Measurements from ENCODE around the gene EGFR.

EGFR gene

GRCh38 chr7:55190511-55191160, 171.8 kb downstream of the EGFR start:
- no peak for DNase-seq (ENCODE audit: low spot score)

GRCh38 chr7:55191161-55191925, 172.5 kb downstream of the EGFR start:
- DNase-seq (ENCODE audit: low spot score), result no peak

DNA sequence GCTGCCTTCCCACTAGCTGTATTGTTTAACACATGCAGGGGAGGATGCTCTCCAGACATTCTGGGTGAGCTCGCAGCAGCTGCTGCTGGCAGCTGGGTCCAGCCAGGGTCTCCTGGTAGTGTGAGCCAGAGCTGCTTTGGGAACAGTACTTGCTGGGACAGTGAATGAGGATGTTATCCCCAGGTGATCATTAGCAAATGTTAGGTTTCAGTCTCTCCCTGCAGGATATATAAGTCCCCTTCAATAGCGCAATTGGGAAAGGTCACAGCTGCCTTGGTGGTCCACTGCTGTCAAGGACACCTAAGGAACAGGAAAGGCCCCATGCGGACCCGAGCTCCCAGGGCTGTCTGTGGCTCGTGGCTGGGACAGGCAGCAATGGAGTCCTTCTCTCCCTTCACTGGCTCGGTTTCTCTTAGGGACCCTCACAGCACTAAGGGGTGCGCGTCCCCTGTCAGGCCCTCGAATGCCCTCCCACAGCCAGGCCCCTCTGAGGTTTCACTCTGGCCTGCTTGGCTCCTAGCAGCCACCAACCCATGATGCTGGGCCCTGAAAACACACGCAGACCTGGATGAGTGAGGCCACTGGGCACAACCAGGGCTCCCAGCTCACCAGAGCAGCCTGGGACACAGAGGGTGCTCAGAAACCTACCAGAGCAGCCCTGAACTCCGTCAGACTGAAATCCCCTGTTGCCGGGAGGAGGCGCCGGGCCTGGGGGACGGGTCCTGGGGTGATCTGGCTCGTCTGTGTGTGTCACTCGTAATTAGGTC, 173.3 kb downstream of the EGFR start:
- DNase-seq (ENCODE audit: low spot score), result no peak

DNA sequence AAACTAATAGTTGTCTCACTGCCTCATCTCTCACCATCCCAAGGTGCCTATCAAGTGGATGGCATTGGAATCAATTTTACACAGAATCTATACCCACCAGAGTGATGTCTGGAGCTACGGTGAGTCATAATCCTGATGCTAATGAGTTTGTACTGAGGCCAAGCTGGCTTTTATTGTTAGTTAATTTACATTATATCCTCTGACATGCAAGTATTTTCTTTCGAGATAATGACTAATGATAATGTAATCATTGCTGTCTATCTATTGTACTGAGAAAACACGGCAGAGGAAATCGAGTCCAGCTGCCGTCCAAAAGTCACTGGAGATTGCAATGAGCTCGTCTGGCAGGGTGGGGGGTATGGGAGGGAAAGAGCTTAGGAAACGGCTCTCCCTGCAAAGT, 173.9 kb downstream of the EGFR start:
- no peak for DNase-seq (ENCODE audit: low spot score)

- no peak for DNase-seq (ENCODE audit: low spot score)
These were observed 174.4 kb downstream of the EGFR start for GRCh38 chr7:55193245-55193644.

DNA sequence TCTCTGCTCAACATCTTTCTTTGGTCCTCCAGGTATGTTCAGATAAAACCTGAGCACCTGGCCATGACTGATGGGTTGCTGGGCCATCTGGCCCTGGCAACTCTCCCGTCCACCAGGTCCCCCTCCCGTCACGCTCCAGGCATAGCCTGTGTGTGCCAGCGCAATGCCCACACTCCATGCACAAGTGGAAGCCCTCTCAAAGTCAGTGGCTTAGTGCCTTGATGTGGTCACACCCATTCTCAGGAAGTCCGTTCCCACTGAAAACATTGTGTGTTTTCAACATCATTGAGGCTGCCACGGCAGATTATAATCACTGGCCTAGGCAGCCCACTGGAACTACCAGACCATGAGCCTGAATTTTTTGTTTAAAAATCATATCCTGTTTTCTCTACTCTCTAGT, 175.7 kb downstream of the EGFR start:
- no peak for DNase-seq (ENCODE audit: low spot score)

- DNase-seq (ENCODE audit: low spot score), result no peak
These were observed 180.0 kb downstream of the EGFR start for GRCh38 chr7:55198634-55199392.

GRCh38 chr7:55199418-55199817, 180.6 kb downstream of the EGFR start:
- no peak for DNase-seq (ENCODE audit: low spot score)

DNA sequence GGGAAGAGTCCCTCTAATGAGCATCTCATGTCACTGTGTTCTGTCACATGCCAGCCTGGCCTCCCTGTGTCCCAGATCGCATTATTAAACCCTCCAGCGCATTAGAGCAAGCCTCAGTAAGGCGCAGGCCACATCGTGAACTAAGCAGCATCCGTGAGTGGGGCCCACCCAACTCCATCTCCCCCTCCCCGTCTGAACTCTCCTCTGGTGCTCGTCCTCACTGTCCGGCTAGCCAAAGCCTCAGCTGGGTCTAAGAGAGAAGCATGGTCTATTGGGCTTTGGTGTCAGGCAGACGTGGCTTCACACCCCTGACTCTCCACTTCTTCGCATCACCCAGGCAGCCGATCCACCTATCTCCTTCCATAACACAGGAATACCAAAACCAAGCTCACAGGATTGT, 181.6 kb downstream of the EGFR start:
- DNase-seq (ENCODE audit: low spot score), result no peak

GRCh38 chr7:55202150-55202913, 183.5 kb downstream of the EGFR start:
- no peak for DNase-seq (ENCODE audit: low spot score)

DNA sequence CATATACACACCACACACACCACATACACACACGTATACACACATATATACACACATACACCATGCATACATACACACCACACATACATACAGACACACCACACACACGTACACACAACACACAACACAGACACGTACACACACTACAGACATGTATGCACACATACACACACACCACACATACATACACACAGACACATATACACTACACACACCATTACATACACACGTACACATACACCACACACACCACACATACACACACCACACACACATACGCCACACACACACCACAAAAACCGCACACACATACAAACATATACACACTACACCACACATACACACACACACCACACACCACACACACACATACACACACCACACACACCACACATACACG, 184.5 kb downstream of the EGFR start:
- no peak for DNase-seq (ENCODE audit: low spot score)

DNA sequence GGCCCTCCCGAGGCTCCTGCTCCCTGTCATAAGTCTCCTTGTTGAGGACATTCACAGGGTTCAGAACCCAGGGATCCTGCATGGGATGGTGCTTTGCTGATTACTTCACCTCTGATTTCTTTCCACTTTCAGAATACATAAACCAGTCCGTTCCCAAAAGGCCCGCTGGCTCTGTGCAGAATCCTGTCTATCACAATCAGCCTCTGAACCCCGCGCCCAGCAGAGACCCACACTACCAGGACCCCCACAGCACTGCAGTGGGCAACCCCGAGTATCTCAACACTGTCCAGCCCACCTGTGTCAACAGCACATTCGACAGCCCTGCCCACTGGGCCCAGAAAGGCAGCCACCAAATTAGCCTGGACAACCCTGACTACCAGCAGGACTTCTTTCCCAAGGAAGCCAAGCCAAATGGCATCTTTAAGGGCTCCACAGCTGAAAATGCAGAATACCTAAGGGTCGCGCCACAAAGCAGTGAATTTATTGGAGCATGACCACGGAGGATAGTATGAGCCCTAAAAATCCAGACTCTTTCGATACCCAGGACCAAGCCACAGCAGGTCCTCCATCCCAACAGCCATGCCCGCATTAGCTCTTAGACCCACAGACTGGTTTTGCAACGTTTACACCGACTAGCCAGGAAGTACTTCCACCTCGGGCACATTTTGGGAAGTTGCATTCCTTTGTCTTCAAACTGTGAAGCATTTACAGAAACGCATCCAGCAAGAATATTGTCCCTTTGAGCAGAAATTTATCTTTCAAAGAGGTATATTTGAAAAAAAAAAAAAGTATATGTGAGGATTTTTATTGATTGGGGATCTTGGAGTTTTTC, 186.5 kb downstream of the EGFR start:
- no peak for DNase-seq (ENCODE audit: low spot score)

GRCh38 chr7:55206235-55207029, 187.6 kb downstream of the EGFR start:
- no peak for DNase-seq (ENCODE audit: low spot score)

GRCh38 chr7:55207436-55208125, 188.8 kb downstream of the EGFR start:
- no peak for DNase-seq (ENCODE audit: low spot score)

DNA sequence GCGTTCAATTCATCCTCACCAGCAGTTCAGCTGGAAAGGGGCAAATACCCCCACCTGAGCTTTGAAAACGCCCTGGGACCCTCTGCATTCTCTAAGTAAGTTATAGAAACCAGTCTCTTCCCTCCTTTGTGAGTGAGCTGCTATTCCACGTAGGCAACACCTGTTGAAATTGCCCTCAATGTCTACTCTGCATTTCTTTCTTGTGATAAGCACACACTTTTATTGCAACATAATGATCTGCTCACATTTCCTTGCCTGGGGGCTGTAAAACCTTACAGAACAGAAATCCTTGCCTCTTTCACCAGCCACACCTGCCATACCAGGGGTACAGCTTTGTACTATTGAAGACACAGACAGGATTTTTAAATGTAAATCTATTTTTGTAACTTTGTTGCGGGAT, 190.5 kb downstream of the EGFR start:
- no peak for DNase-seq (ENCODE audit: low spot score)

DNA sequence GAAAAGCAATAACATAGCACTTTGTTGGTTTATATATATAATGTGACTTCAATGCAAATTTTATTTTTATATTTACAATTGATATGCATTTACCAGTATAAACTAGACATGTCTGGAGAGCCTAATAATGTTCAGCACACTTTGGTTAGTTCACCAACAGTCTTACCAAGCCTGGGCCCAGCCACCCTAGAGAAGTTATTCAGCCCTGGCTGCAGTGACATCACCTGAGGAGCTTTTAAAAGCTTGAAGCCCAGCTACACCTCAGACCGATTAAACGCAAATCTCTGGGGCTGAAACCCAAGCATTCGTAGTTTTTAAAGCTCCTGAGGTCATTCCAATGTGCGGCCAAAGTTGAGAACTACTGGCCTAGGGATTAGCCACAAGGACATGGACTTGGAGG, 191.4 kb downstream of the EGFR start:
- DNase-seq (ENCODE audit: low spot score), result no peak

DNA sequence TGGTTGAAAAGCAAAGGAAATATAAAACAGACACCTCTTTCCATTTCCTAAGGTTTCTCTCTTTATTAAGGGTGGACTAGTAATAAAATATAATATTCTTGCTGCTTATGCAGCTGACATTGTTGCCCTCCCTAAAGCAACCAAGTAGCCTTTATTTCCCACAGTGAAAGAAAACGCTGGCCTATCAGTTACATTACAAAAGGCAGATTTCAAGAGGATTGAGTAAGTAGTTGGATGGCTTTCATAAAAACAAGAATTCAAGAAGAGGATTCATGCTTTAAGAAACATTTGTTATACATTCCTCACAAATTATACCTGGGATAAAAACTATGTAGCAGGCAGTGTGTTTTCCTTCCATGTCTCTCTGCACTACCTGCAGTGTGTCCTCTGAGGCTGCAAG, 191.9 kb downstream of the EGFR start:
- no peak for DNase-seq (ENCODE audit: low spot score)

GRCh38 chr7:55211726-55212125, 192.9 kb downstream of the EGFR start:
- no peak for DNase-seq (ENCODE audit: low spot score)

- DNase-seq (ENCODE audit: low spot score), result no peak
These were observed 193.4 kb downstream of the EGFR start for GRCh38 chr7:55212176-55212575.
